GM12875 (cell line): Measurements from ENCODE around the gene HBM.
"Not testable (repeated sequence)": the region's sequence is repeated elsewhere in the genome, so short reads cannot be mapped to it uniquely, and the experiment has no call there.

Experiments
- H3K4me3 ChIP-seq: one replicate; pipeline ENCODE4 v1.5.1; 2011; ENCODE audit warnings: low read depth, low read length, control low read depth
- CTCF ChIP-seq: IDR thresholded peaks from 2 replicates; pipeline ENCODE4 v1.5.1; 2011; ENCODE audit warnings: low read depth, mild to moderate bottlenecking, control low read depth, inconsistent platforms, low read length, moderate library complexity, borderline replicate concordance; ENCODE audit not compliant: insufficient read depth

Gene HBM

GRCh38 chr16:200388-200787, 34.6 kb downstream of the HBM start:
- no peak for TF ChIP-seq CTCF
- H3K4me3 ChIP-seq: no peak overlapping the region

GRCh38 chr16:203246-203645, 37.5 kb downstream of the HBM start:
- no peak overlapping the region for H3K4me3 ChIP-seq
- no peak for TF ChIP-seq CTCF

DNA sequence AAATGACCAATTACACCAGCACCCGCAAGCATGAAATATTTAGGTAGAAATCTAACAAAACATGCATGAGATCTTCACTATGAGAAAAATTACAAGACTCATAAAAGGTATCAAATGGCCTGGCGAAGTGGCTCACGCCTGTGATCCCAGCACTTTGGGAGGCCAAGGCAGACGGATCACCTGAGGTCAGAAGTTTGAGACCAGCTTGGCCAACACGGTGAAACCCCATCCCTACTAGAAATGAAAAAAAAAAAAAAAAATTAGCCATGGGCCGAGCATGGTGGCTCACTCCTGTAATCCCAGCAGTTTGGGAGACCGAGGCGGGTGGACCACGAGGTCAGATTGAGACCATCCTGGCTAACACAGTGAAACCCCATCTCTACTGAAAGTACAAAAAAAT, 38.3 kb downstream of the HBM start:
- not testable (repeated sequence) for H3K4me3 ChIP-seq

DNA sequence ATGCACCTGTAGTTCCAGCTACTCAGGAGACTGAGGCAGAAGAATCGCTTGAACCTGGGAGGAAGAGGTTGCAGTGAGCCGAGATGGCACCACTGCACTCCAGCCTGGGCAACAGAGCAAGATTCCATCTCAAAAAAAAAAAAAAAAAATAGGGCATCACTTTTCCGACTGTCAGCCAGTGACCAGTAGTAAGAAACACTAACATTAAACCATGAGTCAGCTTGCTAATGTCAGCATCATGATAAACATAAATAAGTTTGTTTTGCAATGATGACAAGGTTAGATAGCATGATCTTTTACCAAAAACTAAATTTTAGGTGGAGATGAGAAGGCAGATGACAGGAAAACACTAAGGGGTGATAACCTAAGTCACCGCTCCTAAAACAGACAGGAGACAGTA, 43.6 kb downstream of the HBM start:
- H3K4me3 ChIP-seq: not testable (repeated sequence)

DNA sequence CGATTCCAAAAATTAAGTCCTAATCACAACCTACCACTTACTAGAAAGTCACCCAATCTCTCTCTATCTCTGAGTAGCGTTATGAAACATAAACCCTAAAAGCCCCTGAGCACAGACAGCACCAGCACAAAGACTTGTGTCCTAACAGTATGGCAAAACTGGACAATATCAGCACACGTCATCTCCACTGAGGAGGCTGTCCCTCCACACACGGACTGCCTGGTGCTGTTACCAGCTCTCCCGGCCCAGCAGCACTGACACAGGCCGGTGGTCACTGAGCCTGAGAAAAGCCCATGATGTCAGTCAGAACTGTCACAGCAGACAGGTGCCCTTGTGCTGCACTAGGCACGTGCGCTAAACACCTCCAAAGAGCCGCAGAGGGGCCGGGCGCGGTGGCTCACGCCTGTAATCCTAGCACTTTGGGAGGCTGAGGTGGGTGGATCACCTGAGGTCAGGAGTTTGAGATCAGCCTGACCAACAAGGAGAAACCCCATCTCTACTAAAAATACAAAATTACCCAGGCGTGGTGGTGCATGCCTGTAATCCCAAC, 45.9 kb downstream of the HBM start:
- not testable (repeated sequence) for H3K4me3 ChIP-seq

- H3K4me3 ChIP-seq: no peak overlapping the region
- no peak for TF ChIP-seq CTCF
Observed at GRCh38 chr16:212999-213398, 47.2 kb downstream of the HBM start.
